ENCODE data around the gene IFITM2.
"Not testable (repeated sequence)": the region's sequence is repeated elsewhere in the genome, so short reads cannot be mapped to it uniquely, and the experiment has no call there.

Gene IFITM2

GRCh38 chr11:311013-311748 lies 3.6 kb downstream of the IFITM2 start:
- DNase-seq: not testable (repeated sequence)

- DNase-seq: no peak
These were observed 4.6 kb downstream of the IFITM2 start for GRCh38 chr11:312092-312816.

DNA sequence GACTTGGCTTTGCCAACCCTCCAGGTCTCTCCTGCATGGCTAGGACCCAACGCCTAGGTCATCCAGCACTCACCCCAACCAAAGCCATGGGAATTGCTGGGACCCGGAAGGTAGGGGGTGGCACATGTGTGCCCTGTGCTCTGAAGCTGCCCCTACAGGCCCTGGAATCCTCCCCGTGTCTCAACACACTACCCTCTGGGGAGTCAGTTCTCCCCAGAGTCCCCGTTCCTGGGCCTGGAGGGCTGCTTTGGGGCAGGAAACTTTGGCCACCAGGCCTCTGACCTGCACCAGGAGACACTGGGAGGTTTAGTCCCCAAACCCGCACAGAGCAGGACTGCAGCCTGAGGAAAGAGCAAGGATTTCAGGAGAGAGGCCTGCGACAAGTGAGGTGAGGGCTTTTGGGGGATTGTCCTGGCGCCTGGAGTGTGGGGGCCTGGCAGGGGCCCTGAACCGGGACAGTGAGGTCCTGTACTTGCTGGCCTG lies 5.7 kb downstream of the IFITM2 start:
- no peak for DNase-seq

GRCh38 chr11:313787-314553 lies 6.4 kb downstream of the IFITM2 start, which contains the start of gene IFITM1:
Gene IFITM1 (plus strand): TSS chr11:314040. CDS start chr11:314171, 131 bp downstream.
- DNase-seq: no peak

DNA sequence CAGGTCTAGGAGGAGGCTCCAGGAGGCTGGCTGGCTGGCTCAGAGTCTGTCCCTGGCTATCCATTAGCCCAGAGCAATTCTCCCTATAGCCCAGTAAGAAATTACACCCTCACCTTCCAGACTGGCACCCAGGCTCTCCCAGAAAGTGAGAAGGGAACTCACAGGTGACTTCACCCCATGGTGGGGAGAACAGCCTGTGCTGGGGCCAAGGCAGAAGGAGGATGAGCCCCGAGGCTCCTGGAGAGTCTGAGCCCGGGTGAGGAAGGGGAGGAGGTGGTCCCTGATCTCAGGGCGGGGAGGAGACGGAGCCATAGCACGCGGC lies 6.9 kb downstream of the IFITM2 start:
- DNase-seq: not testable (repeated sequence)

DNA sequence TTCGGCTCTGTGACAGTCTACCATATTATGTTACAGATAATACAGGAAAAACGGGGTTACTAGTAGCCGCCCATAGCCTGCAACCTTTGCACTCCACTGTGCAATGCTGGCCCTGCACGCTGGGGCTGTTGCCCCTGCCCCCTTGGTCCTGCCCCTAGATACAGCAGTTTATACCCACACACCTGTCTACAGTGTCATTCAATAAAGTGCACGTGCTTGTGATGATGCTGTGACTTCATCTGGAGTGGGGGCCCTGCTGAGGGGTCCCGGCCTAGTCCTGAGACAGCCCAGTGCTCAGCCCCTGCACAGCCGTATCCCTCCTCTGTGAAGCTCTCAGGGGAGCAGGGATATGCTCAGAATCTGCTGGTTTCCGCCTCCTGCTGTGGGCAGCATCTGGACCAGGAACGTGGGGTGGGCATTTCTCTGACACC lies 7.5 kb downstream of the IFITM2 start:
- DNase-seq: no peak

GRCh38 chr11:315516-315994 lies 7.9 kb downstream of the IFITM2 start:
- DNase-seq: no peak

GRCh38 chr11:316031-316701 lies 8.6 kb downstream of the IFITM2 start:
- no peak for DNase-seq

DNA sequence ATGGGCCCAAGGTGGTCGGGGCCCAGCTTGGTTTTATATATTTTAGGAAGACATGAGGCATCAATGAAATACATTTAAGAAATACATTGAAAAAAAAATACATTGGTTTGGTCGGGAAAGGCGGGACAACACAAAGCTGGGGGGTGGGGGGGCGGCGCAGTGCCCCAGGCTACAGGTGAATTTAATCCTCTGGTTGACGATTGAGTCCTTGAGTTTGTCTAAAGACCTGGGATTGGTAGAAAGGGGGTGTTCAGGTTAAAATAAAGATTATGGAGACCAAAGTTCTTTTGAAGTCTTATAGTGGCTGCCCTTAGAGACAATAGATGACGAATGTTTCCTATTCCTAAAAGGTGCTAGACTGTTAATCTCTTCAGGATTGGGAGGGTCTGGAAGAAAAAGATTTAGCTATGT lies 9.3 kb downstream of the IFITM2 start:
- no peak for DNase-seq

GRCh38 chr11:317668-318404 lies 10.2 kb downstream of the IFITM2 start:
- not testable (repeated sequence) for DNase-seq

- DNase-seq: not testable (repeated sequence)
These were observed 10.9 kb downstream of the IFITM2 start for GRCh38 chr11:318405-319120.

DNA sequence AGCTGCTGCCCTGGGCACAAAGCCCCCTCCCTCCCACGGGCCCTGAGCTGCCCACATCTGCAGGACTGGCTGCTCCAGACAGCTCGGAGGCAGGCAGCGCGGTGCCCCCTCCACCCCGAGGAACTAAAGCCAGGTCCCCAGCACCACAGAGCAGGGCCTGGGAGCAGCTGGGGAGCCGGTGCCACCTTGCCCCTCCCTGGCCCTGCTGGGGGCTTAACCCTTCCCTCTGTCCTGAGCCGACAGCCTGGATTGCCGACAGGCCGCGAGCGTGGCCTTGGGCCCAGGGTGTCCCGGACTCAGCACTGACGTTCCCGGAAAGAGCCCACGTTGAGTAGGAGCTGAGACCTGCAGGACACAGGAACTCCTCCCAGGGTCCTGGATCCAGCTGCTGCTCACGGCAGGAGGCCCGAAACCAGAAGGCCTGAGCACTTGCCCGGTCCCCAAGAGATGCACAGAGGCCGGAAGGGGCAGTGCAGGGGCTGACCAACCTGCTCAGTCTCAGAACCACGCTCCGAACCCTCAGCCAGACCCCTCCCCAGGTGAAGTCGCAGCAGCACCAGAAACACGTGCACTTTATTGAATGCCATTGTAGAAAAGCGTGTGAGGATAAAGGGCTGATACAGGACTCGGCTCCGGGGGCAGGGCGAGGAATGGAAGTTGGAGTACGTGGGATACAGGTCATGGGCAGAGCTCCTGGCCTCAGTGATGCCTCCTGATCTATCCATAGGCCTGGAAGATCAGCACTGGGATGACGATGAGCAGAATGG lies 11.7 kb downstream of the IFITM2 start:
- not testable (repeated sequence) for DNase-seq

- DNase-seq: not testable (repeated sequence)
These were observed 12.3 kb downstream of the IFITM2 start for GRCh38 chr11:319888-320273.

- DNase-seq: no peak
These were observed 16.5 kb downstream of the IFITM2 start for GRCh38 chr11:324156-324555.

DNA sequence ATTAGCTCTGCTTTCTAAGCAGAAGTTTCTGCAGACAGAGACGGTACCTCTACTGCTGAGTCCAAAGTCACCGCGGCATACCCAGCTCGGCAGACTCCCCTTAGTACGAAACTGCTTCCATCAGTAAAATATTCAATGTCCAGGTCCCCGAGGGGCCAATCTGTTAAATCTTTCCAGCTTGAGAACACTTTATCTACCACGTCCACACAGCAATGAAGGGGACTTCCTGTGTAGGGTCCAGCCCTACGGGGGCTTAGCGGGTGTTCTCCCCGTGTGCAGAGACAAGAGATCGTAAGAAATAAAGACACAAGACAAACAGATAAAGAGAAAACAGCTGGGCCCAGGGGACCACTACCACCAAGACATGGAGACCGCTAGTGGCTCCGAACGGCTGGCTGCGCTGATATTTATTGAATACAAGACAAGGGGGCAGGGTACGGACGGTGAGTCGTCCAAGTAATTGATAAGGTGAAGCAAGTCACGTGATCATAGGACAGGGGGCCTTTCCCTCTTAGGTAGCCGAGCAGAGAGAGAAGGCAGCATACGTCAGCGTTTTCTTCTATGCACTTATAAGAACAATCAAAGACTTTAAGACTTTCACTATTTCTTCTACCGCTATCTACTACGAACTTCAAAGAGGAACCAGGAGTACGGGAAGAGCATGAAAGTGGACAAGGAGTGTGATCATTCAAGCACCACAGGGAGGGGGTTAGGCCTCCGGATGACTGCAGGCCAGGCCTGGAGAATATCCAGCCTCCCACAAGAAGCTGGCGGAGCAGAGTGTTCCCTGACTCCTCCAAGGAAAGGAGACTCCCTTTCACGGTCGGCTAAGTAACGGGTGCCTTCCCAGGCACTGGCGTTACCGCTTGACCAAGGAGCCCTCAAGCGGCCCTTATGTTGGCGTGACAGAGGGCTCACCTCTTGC lies 17.2 kb downstream of the IFITM2 start:
- not testable (repeated sequence) for DNase-seq

GRCh38 chr11:325796-326591 lies 18.4 kb downstream of the IFITM2 start:
- DNase-seq: no peak

DNA sequence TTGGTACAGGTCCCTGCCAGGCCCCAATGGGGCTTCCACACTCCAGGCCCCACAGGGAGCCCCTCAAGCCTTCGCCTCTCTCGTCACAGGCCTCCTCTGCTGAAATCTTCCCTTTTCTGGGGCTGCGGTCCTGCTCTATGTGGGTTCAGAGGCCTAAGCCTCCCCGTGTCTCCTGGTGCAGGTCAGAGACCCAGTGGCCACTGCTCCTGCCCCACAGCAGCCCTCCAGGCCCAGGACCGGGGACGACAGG lies 18.9 kb downstream of the IFITM2 start:
- DNase-seq: no peak

DNA sequence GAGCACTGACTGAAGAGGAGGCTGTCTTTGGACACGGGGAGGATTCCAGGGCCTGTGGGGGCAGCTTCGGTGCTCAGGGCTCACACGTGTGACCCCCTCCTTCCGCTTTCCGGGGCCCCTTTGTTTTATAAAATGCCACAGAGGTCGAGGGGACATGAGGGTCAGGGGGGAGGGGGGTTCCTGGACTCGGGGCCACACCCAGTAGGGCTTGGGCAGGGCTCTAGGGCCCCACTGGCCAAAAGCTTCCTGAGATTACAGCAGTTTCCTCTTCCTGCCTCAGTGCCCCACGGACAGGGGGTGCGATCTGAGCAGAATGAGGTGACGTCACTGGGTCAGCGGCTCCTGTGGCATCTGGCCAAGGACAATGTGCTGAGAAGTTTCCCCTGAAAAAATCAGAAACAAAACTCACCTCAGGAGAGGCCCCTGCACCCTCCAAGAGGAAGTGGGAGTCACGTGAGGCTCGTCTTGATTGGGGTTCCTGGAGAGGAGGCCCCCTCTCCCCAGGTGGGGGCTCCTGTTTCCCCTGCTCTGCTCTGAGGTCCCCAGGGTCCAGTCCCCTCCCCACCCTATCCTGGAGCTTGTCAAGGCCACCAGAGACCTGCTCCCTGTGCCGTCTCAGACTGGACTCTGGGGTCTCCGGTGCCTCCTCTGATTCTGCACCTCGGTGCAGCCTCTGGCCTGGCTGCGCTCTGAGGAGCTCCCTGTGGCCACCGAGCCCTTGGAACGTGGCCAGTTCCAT lies 19.4 kb downstream of the IFITM2 start:
- DNase-seq: no peak
